H1 (cell line): ENCODE data around the gene MTFR1L. TPM values are rescaled to one million over a fixed set of nuclear protein-coding genes. Genes with fewer than 3 reads are reported as not detected.

Experiments
- ASH2L ChIP-seq: fragments of 200-600, 300-600 bp; sonication (generic); IDR thresholded peaks from one replicate; pipeline ENCODE4 v1.7.1; 2017; ENCODE audit warnings: low read length
- BCL11A ChIP-seq, 2 experiments: IDR thresholded peaks; one replicate each; pipeline ENCODE4 v1.6.1; 2011; ENCODE audit warnings: low read depth in 2 of 2, low read length in 2 of 2, mild to moderate bottlenecking in 2 of 2
- BRCA1 ChIP-seq: IDR thresholded peaks from 2 replicates; pipeline ENCODE4 v1.6.1; 2012; ENCODE audit warnings: low read depth, low read length, improper control_type of control experiment
- CBX8 ChIP-seq: fragments of 300-800, 300-1000 bp; sonication (generic); IDR thresholded peaks from 2 replicates; pipeline ENCODE4 v1.7.1; 2016; ENCODE audit warnings: low read depth, low read length, borderline replicate concordance
- CHD2 ChIP-seq: IDR thresholded peaks from 2 replicates; pipeline ENCODE4 v1.6.1; 2012; ENCODE audit warnings: low read length, improper control_type of control experiment
- CREB1 ChIP-seq: IDR thresholded peaks from 2 replicates; pipeline ENCODE4 v1.6.1; 2012; ENCODE audit warnings: inconsistent platforms
- CTBP2 ChIP-seq: IDR thresholded peaks from 2 replicates; pipeline ENCODE4 v1.7.0; 2011; ENCODE audit warnings: borderline replicate concordance, mild to moderate bottlenecking, moderate library complexity, mixed read lengths, low read length; ENCODE audit not compliant: insufficient read depth, insufficient read length
- EZH2 ChIP-seq: fragments of 200-600 bp; sonication (generic); IDR thresholded peaks from 2 replicates; pipeline ENCODE4 v1.7.1; 2012; ENCODE audit warnings: low read depth, mild to moderate bottlenecking, moderate library complexity, low read length, inconsistent platforms; ENCODE audit not compliant: severe bottlenecking
- HDAC2 ChIP-seq, 2 experiments: fragments of 300-600 bp in 1 of 2; sonication (generic) in 1 of 2; IDR thresholded peaks; 2 replicates each; pipeline ENCODE4 v1.6.1; 2011 to 2012; ENCODE audit warnings: low read depth in 2 of 2, low read length in 2 of 2, mild to moderate bottlenecking in 2 of 2, moderate library complexity in 2 of 2, borderline replicate concordance in 1 of 2, inconsistent platforms in 1 of 2
- HDAC6 ChIP-seq: IDR thresholded peaks from one replicate; pipeline ENCODE4 v1.7.1; 2012; ENCODE audit warnings: low read depth, mild to moderate bottlenecking, inconsistent platforms, low read length, moderate library complexity
- KDM5A ChIP-seq: fragments of 200-600 bp; IDR thresholded peaks from 2 replicates; pipeline ENCODE4 v1.7.1; 2012; ENCODE audit warnings: mild to moderate bottlenecking, low read length, inconsistent platforms, mixed read lengths
- MAFK ChIP-seq: IDR thresholded peaks from 2 replicates; pipeline ENCODE4 v1.6.1; 2012; ENCODE audit warnings: low read depth, mild to moderate bottlenecking, improper control_type of control experiment, low read length
- PHF8 ChIP-seq: fragments of 200-600 bp; sonication (generic); conservative IDR thresholded peaks from 2 replicates; pipeline ENCODE4 v1.7.1; 2012; ENCODE audit warnings: low read depth, mild to moderate bottlenecking, inconsistent platforms, low read length, moderate library complexity
- POLR2A ChIP-seq, 2 experiments: IDR thresholded peaks; 1 replicate in 1 of 2; 2 replicates in 1 of 2; pipeline ENCODE4 v1.6.1; 2011; ENCODE audit warnings: low read depth in 2 of 2, low read length in 2 of 2, mild to moderate bottlenecking in 2 of 2; ENCODE audit errors: control extremely low read depth in 1 of 2
- POLR2AphosphoS5 ChIP-seq: IDR thresholded peaks from 2 replicates; pipeline ENCODE4 v1.6.1; 2011; ENCODE audit warnings: low read depth, low read length
- RBBP5 ChIP-seq: IDR thresholded peaks from 2 replicates; pipeline ENCODE4 v1.7.1; 2012; ENCODE audit warnings: low read depth, mild to moderate bottlenecking, inconsistent platforms, low read length, moderate library complexity, borderline replicate concordance
- RNF2 ChIP-seq: fragments of 200-900, 300-1000 bp; sonication (generic); IDR thresholded peaks from 2 replicates; pipeline ENCODE4 v1.7.1; 2016; ENCODE audit warnings: borderline replicate concordance, low read depth, mild to moderate bottlenecking, antibody characterized with exemption, low read length; ENCODE audit not compliant: poor library complexity, severe bottlenecking; ENCODE audit errors: missing control alignments
- RXRA ChIP-seq: IDR thresholded peaks from 2 replicates; pipeline ENCODE4 v1.6.1; 2011; ENCODE audit warnings: low read depth, mild to moderate bottlenecking, low read length, moderate library complexity; ENCODE audit not compliant: insufficient read depth
- SIRT6 ChIP-seq: IDR thresholded peaks from one replicate; pipeline ENCODE4 v1.7.1; 2012; ENCODE audit warnings: low read length, inconsistent platforms
- SIX5 ChIP-seq: IDR thresholded peaks from 2 replicates; pipeline ENCODE4 v1.6.1; 2011; ENCODE audit warnings: mild to moderate bottlenecking, low read depth, low read length
- SP1 ChIP-seq: IDR thresholded peaks from 2 replicates; pipeline ENCODE4 v1.6.1; 2011; ENCODE audit warnings: low read depth, low read length
- TAF7 ChIP-seq: optimal IDR thresholded peaks from 2 replicates; pipeline ENCODE3; 2011; ENCODE audit warnings: low read depth, mild to moderate bottlenecking, inconsistent platforms, low read length, moderate library complexity, borderline replicate concordance
- TBP ChIP-seq: IDR thresholded peaks from 2 replicates; pipeline ENCODE4 v1.6.1; 2011; ENCODE audit warnings: low read depth, low read length, improper control_type of control experiment
- polyA plus RNA-seq, 7 experiments: library from polyadenylated mRNA; depleted of rRNA in 3 of 7; stranded (reverse) in 5 of 7; unstranded in 2 of 7; fragments of >200 nt in 5 of 7; fragments of 200-250 nt in 2 of 7; gene quantifications; 1 replicate in 5 of 7; 2 replicates in 1 of 7; 4 replicates in 1 of 7; pipeline versions ENCODE4 v1.2.1 to v1.2.3, GENCODE V29; 2011 to 2013; ENCODE audit warnings: missing spikeins in 2 of 7, mixed read lengths in 2 of 7
- total RNA-seq: library from RNA; stranded (reverse); fragmentation: NEBNext Ultra II Directional; extraction: Animal tissue kit (Norgen Biotek cat#: 25700); gene quantifications from 2 replicates; pipeline ENCODE4 v1.2.1, GENCODE V29; 2021
- TF ChIP-seq, protein P1 (sequence below): IDR thresholded peaks from 2 replicates; pipeline ENCODE4 v1.6.1; 2012; ENCODE audit warnings: inconsistent platforms

Gene MTFR1L
- total and polyA plus RNA-seq, 2 of the 8 experiments (the other 6 are each of a cell fraction or from before 2014, with no cell fraction given), result 20.8 to 23.1 TPM

DNA sequence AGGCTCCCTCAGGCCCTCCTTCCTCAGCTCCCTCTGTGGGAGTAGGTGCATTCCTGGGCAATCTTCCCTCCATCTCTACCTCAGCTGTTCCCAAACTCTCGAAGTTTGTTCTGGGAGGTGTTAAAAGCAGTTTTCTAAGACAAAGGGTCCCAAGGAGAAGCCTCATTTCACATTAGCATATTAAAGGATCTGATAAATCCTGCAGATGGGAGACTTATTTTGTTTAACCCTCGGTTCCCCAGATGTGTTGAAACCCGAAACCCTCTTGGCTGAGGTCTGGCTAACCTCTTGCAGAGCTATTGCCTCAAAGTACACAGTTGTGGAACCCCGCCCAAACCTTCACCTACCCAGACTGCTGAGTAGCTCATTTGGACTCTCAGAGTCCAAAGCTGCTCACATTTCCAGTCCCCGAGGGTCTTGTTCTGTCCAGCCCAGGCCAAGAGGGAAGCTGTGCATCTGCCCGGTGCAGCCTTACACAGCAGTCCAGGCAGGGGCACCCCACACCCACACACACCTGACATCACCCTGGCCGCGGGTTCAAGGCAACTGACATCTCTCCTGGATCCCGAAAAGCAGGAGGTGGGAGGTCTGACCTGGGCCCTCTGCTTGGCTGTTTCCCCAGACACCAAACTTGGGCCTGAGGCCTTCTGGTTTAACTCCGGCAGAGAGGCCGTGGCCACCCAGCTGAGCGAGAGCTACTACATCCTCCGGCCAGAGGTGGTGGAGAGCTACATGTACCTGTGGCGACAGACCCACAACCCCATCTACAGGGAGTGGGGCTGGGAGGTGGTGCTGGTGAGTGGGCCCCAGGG lies 39.2 kb upstream of the MTFR1L start (continued):
- TF ChIP-seq RNF2 (no peak), RXRA (no peak), CBX8 (no peak), POLR2AphosphoS5 (no peak), RBBP5 (no peak), CHD2 (no peak), BRCA1 (no peak), PHF8 (no peak), CREB1 (0 out of 2 replicates have a peak, but pooled peaks have one; percentile 18), POLR2A (IDR thresholded peaks at IDR 0.05; ENCODE audit: control extremely low read depth in 1 of 2, low read depth in 2 of 2, low read length in 2 of 2) (no peak), HDAC6 (no peak), EZH2 (no peak), TBP (no peak), SIRT6 (no peak), CTBP2 (no peak), ASH2L (no peak), TAF7 (no peak), HDAC2 (IDR thresholded peaks at IDR 0.05; ENCODE audit: borderline replicate concordance in 1 of 2, low read depth in 2 of 2, low read length in 2 of 2) (no peak), MAFK (no peak), KDM5A (no peak), BCL11A (IDR thresholded peaks at IDR 0.05; ENCODE audit: low read depth in 2 of 2, low read length in 2 of 2) (no peak), SP1 (peak; percentile 51; the same call in 1 of the 2 replicates), SIX5 (peak; percentile 25; the same call in 1 of the 2 replicates)
- TF ChIP-seq, protein P1, sequence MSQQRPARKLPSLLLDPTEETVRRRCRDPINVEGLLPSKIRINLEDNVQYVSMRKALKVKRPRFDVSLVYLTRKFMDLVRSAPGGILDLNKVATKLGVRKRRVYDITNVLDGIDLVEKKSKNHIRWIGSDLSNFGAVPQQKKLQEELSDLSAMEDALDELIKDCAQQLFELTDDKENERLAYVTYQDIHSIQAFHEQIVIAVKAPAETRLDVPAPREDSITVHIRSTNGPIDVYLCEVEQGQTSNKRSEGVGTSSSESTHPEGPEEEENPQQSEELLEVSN, result peak; percentile 96
